HFFc6 (cell line): ENCODE data around the gene KSR2. TPM values are rescaled to one million over a fixed set of nuclear protein-coding genes. Genes with fewer than 3 reads are reported as not detected.

Experiments
- DNase-seq: peaks from one replicate; pipeline ENCODE4 v3.0.0-alpha.2; 2018
- H3K27ac Mint-ChIP-seq: 2 replicates; pipeline ENCODE4 v1.8.0; 2020; ENCODE audit warnings: mild to moderate bottlenecking, mixed read lengths
- H3K27me3 Mint-ChIP-seq: 2 replicates; pipeline ENCODE4 v1.8.0; 2021; ENCODE audit warnings: mild to moderate bottlenecking, moderate library complexity, mixed read lengths; ENCODE audit not compliant: insufficient read depth
- H3K36me3 Mint-ChIP-seq: 2 replicates; pipeline ENCODE4 v1.8.0; 2021; ENCODE audit warnings: low read depth, mixed read lengths
- H3K4me1 Mint-ChIP-seq: 2 replicates; pipeline ENCODE4 v1.8.0; 2020; ENCODE audit warnings: low read depth, mixed read lengths
- H3K4me3 Mint-ChIP-seq: 2 replicates; pipeline ENCODE4 v1.8.0; 2020; ENCODE audit warnings: mild to moderate bottlenecking, moderate library complexity, mixed read lengths
- H3K9me3 Mint-ChIP-seq: 2 replicates; pipeline ENCODE4 v1.8.0; 2020; ENCODE audit warnings: mild to moderate bottlenecking, mixed read lengths
- CTCF ChIP-seq: fragments of 200-600 bp; sonication (generic); IDR thresholded peaks from 2 replicates; pipeline ENCODE4 v1.5.0; 2021; ENCODE audit warnings: antibody characterized with exemption, mild to moderate bottlenecking
- total RNA-seq, 6 experiments: library from RNA; stranded (reverse); fragmentation: NEBNext Ultra II Directional; extraction: Animal tissue kit (Norgen Biotek cat#: 25700); gene quantifications; 2 replicates in 1 of 6; 3 replicates in 5 of 6; pipeline ENCODE4 v1.2.3, GENCODE V29; 2021

Gene KSR2
- total RNA-seq, 6 experiments from 2014 or later = 0.09 to 0.22 (median 0.12) TPM; not detected in 2

DNA sequence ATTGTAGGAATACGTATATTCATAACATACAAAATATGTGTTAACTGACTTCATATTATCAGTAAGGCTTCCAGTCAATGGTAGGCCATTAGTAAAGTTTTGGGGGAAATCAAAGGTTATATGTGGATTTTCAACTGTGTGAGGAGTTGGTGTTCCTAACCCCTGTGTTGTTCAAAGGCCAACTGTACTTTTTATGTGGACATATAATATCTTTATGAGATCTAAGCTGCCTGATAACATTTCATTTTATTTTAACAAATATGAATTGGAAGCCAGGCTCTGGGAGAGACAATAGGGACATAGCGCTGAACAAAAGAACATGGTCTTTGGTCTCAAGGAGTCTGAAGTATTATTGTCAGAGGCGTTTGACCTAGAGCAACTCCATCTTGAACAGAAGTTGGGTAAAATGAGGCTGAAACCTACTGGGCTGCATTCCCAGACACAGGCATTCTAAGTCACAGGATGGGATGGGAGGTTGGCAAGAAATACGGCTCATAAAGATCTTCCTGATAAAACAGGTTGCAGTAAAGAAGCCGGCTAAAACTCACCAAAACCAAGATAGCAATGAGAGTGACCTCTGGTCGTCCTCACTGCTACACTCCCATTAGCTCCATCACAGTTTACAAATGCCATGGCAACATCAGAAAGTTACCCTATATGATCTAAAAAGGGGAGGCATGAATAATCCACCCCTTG, 147.2 kb downstream of the KSR2 start:
- H3K27ac Mint-ChIP-seq = no peak overlapping the region
- H3K4me1 Mint-ChIP-seq = peaks cover 4% of the 10 kb centered on the region; the same call in 1 of the 2 replicates
- DNase-seq = no peak
- H3K36me3 Mint-ChIP-seq = no peaks in the 10 kb centered on the region; the same call in 1 of the 2 replicates
- no peak for TF ChIP-seq CTCF
- peaks cover 23% of the 10 kb centered on the region for H3K27me3 Mint-ChIP-seq
- H3K9me3 Mint-ChIP-seq = no peaks in the 10 kb centered on the region; the same call in 1 of the 2 replicates
- no peak overlapping the region for H3K4me3 Mint-ChIP-seq

GRCh38 chr12:117820216-117820907, 148.4 kb downstream of the KSR2 start:
- no peaks in the 10 kb centered on the region for H3K4me1 Mint-ChIP-seq
- TF ChIP-seq CTCF = no peak
- H3K4me3 Mint-ChIP-seq = no peak overlapping the region
- no peaks in the 10 kb centered on the region; the same call in 1 of the 2 replicates for H3K36me3 Mint-ChIP-seq
- no peak for DNase-seq
- H3K27ac Mint-ChIP-seq = no peak overlapping the region
- H3K27me3 Mint-ChIP-seq = peaks cover 26% of the 10 kb centered on the region
- peaks cover 3% of the 10 kb centered on the region; the same call in 1 of the 2 replicates for H3K9me3 Mint-ChIP-seq

DNA sequence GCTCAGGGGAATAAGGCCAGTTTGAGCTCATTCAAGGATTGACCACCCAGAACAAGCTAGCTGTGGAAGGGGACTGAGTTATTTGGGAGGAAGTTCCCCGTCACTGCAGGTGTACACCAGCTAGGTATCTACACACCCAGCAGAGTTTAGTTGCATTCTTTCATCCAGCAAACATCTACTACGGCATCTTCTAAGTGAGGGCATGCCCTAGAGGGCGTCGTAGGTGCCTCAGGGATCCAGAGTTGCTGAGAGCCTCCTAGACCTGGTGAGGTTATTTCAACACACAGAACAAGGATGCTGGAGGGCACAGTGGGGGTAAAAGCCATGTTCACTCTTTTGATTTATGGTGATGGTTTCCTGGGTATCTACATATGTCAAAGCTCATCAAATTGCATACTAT, 149.6 kb downstream of the KSR2 start:
- H3K27ac Mint-ChIP-seq = no peak overlapping the region
- no peak for DNase-seq
- H3K4me3 Mint-ChIP-seq = no peak overlapping the region
- no peak for TF ChIP-seq CTCF
- H3K4me1 Mint-ChIP-seq = no peaks in the 10 kb centered on the region
- peaks cover 23% of the 10 kb centered on the region for H3K27me3 Mint-ChIP-seq
- no peaks in the 10 kb centered on the region; the same call in 1 of the 2 replicates for H3K36me3 Mint-ChIP-seq
- 0 out of 2 replicates have a peak, but pooled peaks cover 3% of the 10 kb centered on the region for H3K9me3 Mint-ChIP-seq

- H3K27me3 Mint-ChIP-seq = peaks cover 23% of the 10 kb centered on the region
- no peak for DNase-seq
- H3K27ac Mint-ChIP-seq = no peak overlapping the region
- TF ChIP-seq CTCF = no peak
- no peak overlapping the region for H3K4me3 Mint-ChIP-seq
- no peaks in the 10 kb centered on the region; the same call in 1 of the 2 replicates for H3K36me3 Mint-ChIP-seq
- 0 out of 2 replicates have a peak, but pooled peaks cover 3% of the 10 kb centered on the region for H3K9me3 Mint-ChIP-seq
- H3K4me1 Mint-ChIP-seq = no peaks in the 10 kb centered on the region
Observed at GRCh38 chr12:117818400-117818799, 150.4 kb downstream of the KSR2 start.

DNA sequence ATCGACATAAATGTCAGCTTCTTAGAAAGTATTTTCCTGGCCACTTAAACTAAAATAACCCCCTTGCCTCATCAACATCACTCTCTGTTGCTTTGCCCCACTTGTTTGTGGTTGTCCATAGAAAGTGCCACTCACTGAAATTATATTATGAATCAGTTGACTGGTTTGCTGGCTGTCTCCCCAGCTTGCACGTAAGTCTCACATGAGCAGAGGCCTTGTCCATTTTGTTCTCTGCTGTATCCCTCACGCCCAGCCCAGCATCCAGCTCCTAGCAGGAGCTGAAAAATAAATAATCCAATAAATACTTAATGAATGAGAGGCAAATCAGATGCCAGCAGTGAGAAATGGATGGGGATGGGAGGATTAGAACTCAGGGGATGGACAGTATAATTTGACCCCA, 159.3 kb downstream of the KSR2 start:
- Mint-ChIP-seq H3K9me3 (peaks cover 8% of the 10 kb centered on the region; the same call in 1 of the 2 replicates), H3K27me3 (peaks cover 5% of the 10 kb centered on the region), H3K27ac (no peak overlapping the region), H3K4me3 (no peak overlapping the region), H3K4me1 (no peaks in the 10 kb centered on the region), H3K36me3 (no peaks in the 10 kb centered on the region)
- no peak for DNase-seq
- TF ChIP-seq CTCF = no peak
